HK-2 (cell line): ENCODE data around the gene ARMC5.
"Not testable (repeated sequence)": the region's sequence is repeated elsewhere in the genome, so short reads cannot be mapped to it uniquely, and the experiment has no call there.

Source experiments
- DNase-seq: peaks from one replicate; pipeline ENCODE4 v3.0.0-alpha.2; 2018; ENCODE audit not compliant: unreplicated experiment

ARMC5 gene

GRCh38 chr16:31477220-31478216 is 18.2 kb downstream of the ARMC5 start:
- DNase-seq, result no peak

GRCh38 chr16:31478956-31479355 is 19.7 kb downstream of the ARMC5 start:
- DNase-seq, result no peak

GRCh38 chr16:31479751-31480150 is 20.4 kb downstream of the ARMC5 start:
- no peak for DNase-seq

GRCh38 chr16:31480851-31481536 is 21.7 kb downstream of the ARMC5 start:
- no peak for DNase-seq

GRCh38 chr16:31483081-31483480 is 23.8 kb downstream of the ARMC5 start, which contains the start of gene SLC5A2:
Gene SLC5A2 (plus strand): TSS chr16:31483123. CDS start chr16:31483137, 14 bp downstream.
- DNase-seq, result no peak

- DNase-seq, result not testable (repeated sequence)
Observed at GRCh38 chr16:31484048-31484447, 24.7 kb downstream of the ARMC5 start.

- peak; percentile 99 for DNase-seq
Observed at GRCh38 chr16:31484491-31485171, 25.3 kb downstream of the ARMC5 start.

- no peak for DNase-seq
Observed at GRCh38 chr16:31485571-31485970, 26.3 kb downstream of the ARMC5 start.

- DNase-seq, result no peak
Observed at GRCh38 chr16:31486045-31486444, 26.7 kb downstream of the ARMC5 start.

GRCh38 chr16:31487071-31487719 is 27.9 kb downstream of the ARMC5 start:
- no peak for DNase-seq

- no peak for DNase-seq
Observed at GRCh38 chr16:31487720-31488467, 28.6 kb downstream of the ARMC5 start.

GRCh38 chr16:31488468-31489297 is 29.4 kb downstream of the ARMC5 start:
- DNase-seq, result no peak

GRCh38 chr16:31489298-31489564 is 29.9 kb downstream of the ARMC5 start:
- no peak for DNase-seq

GRCh38 chr16:31489616-31490584 is 30.6 kb downstream of the ARMC5 start:
- DNase-seq, result no peak

- DNase-seq, result no peak
Observed at GRCh38 chr16:31491778-31492418, 32.6 kb downstream of the ARMC5 start.

- no peak for DNase-seq
Observed at GRCh38 chr16:31493506-31494125, 34.3 kb downstream of the ARMC5 start.

GRCh38 chr16:31496670-31497069 is 37.4 kb downstream of the ARMC5 start:
- DNase-seq, result no peak

GRCh38 chr16:31498493-31498892 is 39.2 kb downstream of the ARMC5 start:
- DNase-seq, result no peak
